Neural cell (in vitro differentiated cells): ENCODE data around the gene TDG. TPM values are rescaled to one million over a fixed set of nuclear protein-coding genes. Genes with fewer than 3 reads are reported as not detected.

ENCODE experiments used
- H2AFZ ChIP-seq: fragments of 200-600, 300-800 bp; sonication (generic), shearing (Covaris generic); 2 replicates; pipeline ENCODE4 v1.6.0; 2014; ENCODE audit warnings: low read depth, mild to moderate bottlenecking, antibody characterized with exemption, low read length, moderate library complexity
- H3F3A ChIP-seq: fragments of 200-600 bp; shearing (Covaris generic); 2 replicates; pipeline ENCODE4 v1.6.1; 2016; ENCODE audit warnings: mild to moderate bottlenecking, moderate library complexity, mixed read lengths, antibody characterized with exemption, low read length; ENCODE audit not compliant: insufficient read depth, poor library complexity, severe bottlenecking
- H3K27ac ChIP-seq: fragments of 200-600, 300-800 bp; sonication (generic), shearing (Covaris generic); 2 replicates; pipeline ENCODE4 v1.5.1; 2014; ENCODE audit warnings: mild to moderate bottlenecking, low read length, moderate library complexity
- H3K27me3 ChIP-seq: fragments of 300-800, 200-600 bp; sonication (generic), shearing (Covaris generic); 2 replicates; pipeline ENCODE4 v1.6.0; 2014; ENCODE audit warnings: mild to moderate bottlenecking, low read depth, low read length, moderate library complexity; ENCODE audit not compliant: insufficient read depth
- H3K36me3 ChIP-seq: fragments of 300-800, 200-600 bp; sonication (generic), shearing (Covaris generic); 2 replicates; pipeline ENCODE4 v1.5.1; 2014; ENCODE audit warnings: mild to moderate bottlenecking, antibody characterized with exemption, low read length, moderate library complexity; ENCODE audit not compliant: insufficient read depth
- H3K4me2 ChIP-seq: fragments of 300-800, 200-600 bp; sonication (generic), shearing (Covaris generic); 2 replicates; pipeline ENCODE4 v1.6.0; 2014; ENCODE audit warnings: mild to moderate bottlenecking, low read length
- H3K4me3 ChIP-seq: fragments of 300-800, 200-600 bp; sonication (generic), shearing (Covaris generic); 2 replicates; pipeline ENCODE4 v1.5.1; 2014; ENCODE audit warnings: mild to moderate bottlenecking, low read length, moderate library complexity
- H3K79me2 ChIP-seq: fragments of 200-600 bp; shearing (Covaris generic); replicated peaks from 2 replicates; pipeline ENCODE4 v1.6.0; 2014; ENCODE audit warnings: mild to moderate bottlenecking, low read length, moderate library complexity; ENCODE audit not compliant: insufficient read depth
- H3K9ac ChIP-seq: fragments of 300-800, 200-600 bp; sonication (generic), shearing (Covaris generic); 2 replicates; pipeline ENCODE4 v1.6.1; 2016; ENCODE audit warnings: mild to moderate bottlenecking, low read length, mixed read lengths
- H3K9me2 ChIP-seq: fragments of 200-600 bp; shearing (Covaris generic); 2 replicates; pipeline ENCODE4 v1.6.1; 2016; ENCODE audit warnings: mild to moderate bottlenecking, low read length, mixed read lengths; ENCODE audit not compliant: insufficient read depth
- H3K9me3 ChIP-seq: fragments of 200-600, 300-800 bp; sonication (generic), shearing (Covaris generic); 2 replicates; pipeline ENCODE4 v1.6.1; 2016; ENCODE audit warnings: mild to moderate bottlenecking, mixed run types, low read length, moderate library complexity, mixed read lengths
- H4K20me1 ChIP-seq: fragments of 200-600 bp; shearing (Covaris generic); 2 replicates; pipeline ENCODE4 v1.6.1; 2016; ENCODE audit warnings: mild to moderate bottlenecking, mixed run types; ENCODE audit not compliant: insufficient read depth
- CTCF ChIP-seq: fragments of 450-650 bp; IDR thresholded peaks from 2 replicates; pipeline ENCODE4 v1.5.1; 2014; ENCODE audit warnings: antibody characterized with exemption, mild to moderate bottlenecking, moderate library complexity; ENCODE audit not compliant: poor library complexity, severe bottlenecking
- EP300 ChIP-seq: fragments of 450-650 bp; conservative IDR thresholded peaks from 2 replicates; pipeline ENCODE4 v1.6.1; 2014; ENCODE audit warnings: antibody characterized with exemption, mild to moderate bottlenecking, moderate library complexity; ENCODE audit not compliant: poor library complexity, severe bottlenecking
- EZH2 ChIP-seq: fragments of 200-600, 300-800 bp; shearing (Covaris generic), sonication (generic); IDR thresholded peaks from 2 replicates; pipeline ENCODE4 v1.6.1; 2014; ENCODE audit warnings: antibody characterized with exemption, low read length, borderline replicate concordance, mild to moderate bottlenecking; ENCODE audit not compliant: insufficient read depth, poor library complexity, severe bottlenecking
- MXI1 ChIP-seq: fragments of 450-650 bp; conservative IDR thresholded peaks from 2 replicates; pipeline ENCODE4 v1.6.1; 2014; ENCODE audit warnings: antibody characterized with exemption, mild to moderate bottlenecking; ENCODE audit not compliant: poor library complexity, severe bottlenecking
- POLR2AphosphoS5 ChIP-seq: IDR thresholded peaks from 2 replicates; pipeline ENCODE4 v1.6.1; 2012
- RAD21 ChIP-seq: fragments of 450-650 bp; conservative IDR thresholded peaks from 2 replicates; pipeline ENCODE4 v1.6.1; 2014; ENCODE audit warnings: antibody characterized with exemption, mild to moderate bottlenecking, moderate library complexity
- REST ChIP-seq: IDR thresholded peaks from 2 replicates; pipeline ENCODE4 v1.6.1; 2012; ENCODE audit warnings: borderline replicate concordance
- SMC3 ChIP-seq: fragments of 450-650 bp; conservative IDR thresholded peaks from 2 replicates; pipeline ENCODE4 v1.6.1; 2014; ENCODE audit warnings: antibody characterized with exemption, mild to moderate bottlenecking, moderate library complexity; ENCODE audit not compliant: poor library complexity
- TAF1 ChIP-seq: IDR thresholded peaks from 2 replicates; pipeline ENCODE4 v1.6.1; 2012; ENCODE audit warnings: low read depth
- polyA plus RNA-seq: library from polyadenylated mRNA; depleted of rRNA; stranded (reverse); fragments of >200 nt; gene quantifications from 2 replicates; pipeline ENCODE4 v1.2.3, GENCODE V29; 2014

The TDG gene
- polyA plus RNA-seq, 1 donor from 2014 or later, result 128 TPM

GRCh38 chr12:103966736-103967135 is 1.1 kb downstream of the TDG start:
- Histone ChIP-seq H3K4me3 (peak overlapping the region; percentile 70), H3K9ac (peak overlapping the region; percentile 96), H3K79me2 (peaks cover 68% of the 10 kb centered on the region), H4K20me1 (no peaks in the 10 kb centered on the region), H3K27me3 (no peaks in the 10 kb centered on the region), H3F3A (no peaks in the 10 kb centered on the region), H3K4me2 (peak overlapping the region; percentile 66), H3K36me3 (no peaks in the 10 kb centered on the region), H3K9me2 (no peaks in the 10 kb centered on the region), H2AFZ (no peak overlapping the region), H3K9me3 (no peaks in the 10 kb centered on the region), H3K27ac (peak overlapping the region; percentile 94)
- TF ChIP-seq TAF1 (no peak), SMC3 (no peak), RAD21 (no peak), CTCF (no peak), EZH2 (no peak), MXI1 (no peak), POLR2AphosphoS5 (no peak), REST (no peak), EP300 (no peak)

GRCh38 chr12:103969391-103969790 is 3.7 kb downstream of the TDG start:
- H3K79me2 ChIP-seq, result peaks cover 89% of the 10 kb centered on the region
- no peak overlapping the region for H3K27ac ChIP-seq
- H3K4me3 ChIP-seq, result no peak overlapping the region
- no peak overlapping the region for H3K4me2 ChIP-seq
- no peaks in the 10 kb centered on the region for H3K36me3 ChIP-seq
- H3K9me2 ChIP-seq, result no peaks in the 10 kb centered on the region
- H3F3A ChIP-seq, result no peaks in the 10 kb centered on the region
- TF ChIP-seq MXI1 (no peak), TAF1 (no peak), RAD21 (no peak), REST (no peak), POLR2AphosphoS5 (no peak), SMC3 (no peak), EZH2 (no peak), CTCF (no peak), EP300 (no peak)
- no peaks in the 10 kb centered on the region for H3K9me3 ChIP-seq
- H3K27me3 ChIP-seq, result no peaks in the 10 kb centered on the region
- no peak overlapping the region for H3K9ac ChIP-seq
- no peaks in the 10 kb centered on the region for H4K20me1 ChIP-seq
- H2AFZ ChIP-seq, result no peak overlapping the region
